DOHH2 (cell line): ENCODE data around the gene WNT3.

Source experiments
- CTCF ChIP-seq: fragments of 200-600 bp; sonication (generic); IDR thresholded peaks from one replicate; pipeline ENCODE4 v1.5.1; 2014; ENCODE audit warnings: antibody characterized with exemption, mild to moderate bottlenecking, low read depth, low read length; ENCODE audit not compliant: poor library complexity, severe bottlenecking
- EZH2phosphoT487 ChIP-seq: fragments of 200-600 bp; sonication (generic); IDR thresholded peaks from 2 replicates; pipeline ENCODE4 v1.6.1; 2017; ENCODE audit warnings: borderline replicate concordance, mild to moderate bottlenecking, antibody characterized with exemption, low read length, moderate library complexity, mixed read lengths

GRCh38 chr17:46789610-46790009 is 28.9 kb downstream of the WNT3 start:
- TF ChIP-seq CTCF (no peak), EZH2phosphoT487 (no peak)
